HG02571 (cell line): ENCODE data around the gene SLC4A2.

ENCODE experiments used
- ATAC-seq: cut with Tn5 transposase; IDR thresholded peaks from one replicate; pipeline ENCODE4 v1.9.1; 2021; ENCODE audit warnings: mild to moderate bottlenecking, moderate library complexity; ENCODE audit not compliant: unreplicated experiment

SLC4A2 gene

DNA sequence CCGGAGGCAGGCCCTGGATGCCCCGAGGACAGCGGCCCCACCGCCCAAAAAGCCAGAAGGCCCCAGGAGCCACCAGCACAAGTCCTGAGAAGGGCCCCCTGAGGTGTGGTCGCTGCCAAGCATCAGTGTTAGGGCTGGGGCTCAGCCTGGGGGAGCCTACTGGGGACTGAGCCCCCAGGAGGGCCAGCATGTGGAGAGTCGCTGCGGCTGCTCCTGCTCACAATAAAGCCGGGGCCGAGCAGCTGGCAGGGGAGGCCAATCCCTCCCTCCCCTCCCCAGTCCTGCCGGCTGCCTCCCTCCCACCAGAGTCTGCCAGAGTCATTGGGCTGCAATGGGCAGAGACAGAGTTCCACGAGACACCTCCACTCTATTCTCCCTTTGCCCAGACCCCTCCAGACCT is 14.1 kb upstream of the SLC4A2 start:
- ATAC-seq: no peak

DNA sequence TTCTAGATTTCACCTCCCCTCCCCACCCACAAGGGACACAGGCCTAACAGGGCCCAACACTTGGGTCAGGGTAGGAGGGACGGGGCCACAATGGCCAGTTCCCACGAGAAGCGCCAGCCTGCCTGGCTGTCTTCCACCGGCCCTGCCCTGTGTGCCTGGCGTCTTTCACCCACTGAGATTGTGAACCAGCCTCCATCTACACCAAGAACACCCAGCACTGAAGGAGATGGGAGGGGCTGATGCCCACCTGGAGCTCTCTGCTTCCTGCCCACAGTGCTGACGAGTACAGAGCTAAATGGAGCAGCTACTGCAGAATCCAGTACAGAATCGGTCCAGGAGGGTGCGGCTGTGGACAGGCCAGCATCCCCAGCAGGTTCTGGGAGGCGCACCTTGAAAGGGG is 13.4 kb upstream of the SLC4A2 start:
- ATAC-seq: no peak

DNA sequence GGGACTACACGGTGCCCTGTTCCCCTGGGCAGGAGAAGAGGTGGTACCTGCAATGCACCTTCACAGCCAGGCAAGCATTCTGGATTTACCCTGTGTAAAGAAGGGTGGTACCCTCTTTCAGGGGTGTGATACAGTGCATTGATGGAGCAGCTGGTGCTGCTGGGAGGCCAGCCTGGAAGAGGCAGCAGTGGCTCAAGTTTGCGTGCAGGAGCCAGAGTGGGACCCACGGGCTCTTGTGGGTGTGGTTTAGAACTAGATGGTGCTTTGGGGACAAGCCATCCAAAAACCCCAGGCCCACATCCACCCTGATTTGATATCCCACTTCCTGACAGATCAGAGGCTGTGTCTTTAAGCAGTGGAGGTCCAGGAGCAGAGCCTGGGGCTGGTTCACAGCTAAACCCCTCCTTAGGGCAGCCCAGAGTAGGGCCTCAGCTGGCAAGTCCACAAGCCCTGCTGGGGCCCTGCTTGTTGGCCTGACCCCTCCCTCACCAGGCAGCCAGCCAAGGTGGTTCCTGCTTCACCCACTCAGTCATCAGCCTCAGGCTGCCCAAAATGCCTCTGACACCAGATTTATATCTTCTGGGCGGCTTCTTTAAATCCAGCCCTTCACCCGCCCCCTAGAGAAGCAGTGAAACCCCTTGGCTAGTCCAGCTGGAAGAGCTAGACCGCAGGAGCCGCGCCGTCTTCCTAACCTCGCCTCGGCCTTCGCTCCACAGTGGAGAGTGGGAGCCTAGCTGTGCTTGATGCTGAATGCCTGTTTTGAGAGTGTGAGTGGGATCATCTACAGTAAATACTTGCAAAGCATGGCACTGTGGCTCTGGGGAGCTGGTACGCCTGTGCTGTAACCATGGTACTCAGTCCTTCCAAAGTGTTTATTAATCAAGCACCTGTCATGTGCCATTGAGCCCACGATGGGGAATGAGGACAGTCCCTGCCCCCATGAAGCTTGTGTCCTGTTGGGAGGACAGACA is 12.5 kb upstream of the SLC4A2 start:
- no peak for ATAC-seq

DNA sequence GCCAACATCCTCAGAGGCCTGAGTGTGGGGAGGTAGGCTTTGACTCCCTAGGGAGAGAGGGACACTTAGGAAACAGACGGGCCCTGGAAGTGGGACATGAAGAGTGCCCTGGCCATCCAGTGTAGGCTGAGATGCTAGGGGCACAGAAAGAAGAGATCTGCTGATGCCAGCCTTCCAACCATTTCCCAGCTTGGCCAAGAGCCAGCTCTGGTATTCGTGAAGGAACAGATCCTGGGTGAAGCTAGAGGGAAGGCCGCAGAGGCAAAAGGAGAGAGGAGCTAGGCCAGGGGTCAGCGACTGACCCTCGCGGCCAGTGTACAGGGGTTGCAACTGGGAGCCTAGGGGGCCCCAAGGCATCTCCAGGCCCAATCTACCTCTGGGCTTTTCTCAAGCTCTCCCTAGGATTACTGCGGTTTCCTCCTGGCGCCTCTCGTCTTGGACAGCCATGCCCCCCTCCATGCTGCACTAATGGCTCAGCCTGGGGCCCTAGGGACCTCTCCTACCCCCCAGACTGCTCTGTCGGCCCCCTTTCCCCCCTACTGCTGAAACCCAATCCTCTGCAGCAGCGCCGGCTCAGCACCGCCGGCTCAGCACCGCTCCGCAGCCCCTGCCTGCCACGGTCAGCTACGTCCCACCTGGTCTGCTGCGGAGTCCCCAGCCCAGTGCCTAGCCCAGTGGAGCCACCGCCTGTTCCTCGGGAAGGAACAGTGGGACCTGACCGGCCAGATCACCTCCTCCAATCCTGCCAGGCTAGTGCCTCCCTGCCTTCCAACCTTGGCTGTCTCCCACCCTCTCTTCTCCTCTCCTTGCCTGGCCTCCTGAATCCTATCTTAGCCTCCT is 11.2 kb upstream of the SLC4A2 start, which contains the start of gene ASIC3:
Gene ASIC3 (plus strand): TSS at position 556 of the 840 bp plus-strand sequence. CDS start 355 bp downstream, outside the sequence.
- no peak for ATAC-seq

DNA sequence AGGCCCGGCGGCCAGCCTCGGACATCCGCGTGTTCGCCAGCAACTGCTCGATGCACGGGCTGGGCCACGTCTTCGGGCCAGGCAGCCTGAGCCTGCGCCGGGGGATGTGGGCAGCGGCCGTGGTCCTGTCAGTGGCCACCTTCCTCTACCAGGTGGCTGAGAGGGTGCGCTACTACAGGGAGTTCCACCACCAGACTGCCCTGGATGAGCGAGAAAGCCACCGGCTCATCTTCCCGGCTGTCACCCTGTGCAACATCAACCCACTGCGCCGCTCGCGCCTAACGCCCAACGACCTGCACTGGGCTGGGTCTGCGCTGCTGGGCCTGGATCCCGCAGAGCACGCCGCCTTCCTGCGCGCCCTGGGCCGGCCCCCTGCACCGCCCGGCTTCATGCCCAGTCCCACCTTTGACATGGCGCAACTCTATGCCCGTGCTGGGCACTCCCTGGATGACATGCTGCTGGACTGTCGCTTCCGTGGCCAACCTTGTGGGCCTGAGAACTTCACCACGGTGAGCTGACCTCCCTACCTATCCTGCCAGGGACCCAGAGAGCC is 10.4 kb upstream of the SLC4A2 start:
- no peak for ATAC-seq

DNA sequence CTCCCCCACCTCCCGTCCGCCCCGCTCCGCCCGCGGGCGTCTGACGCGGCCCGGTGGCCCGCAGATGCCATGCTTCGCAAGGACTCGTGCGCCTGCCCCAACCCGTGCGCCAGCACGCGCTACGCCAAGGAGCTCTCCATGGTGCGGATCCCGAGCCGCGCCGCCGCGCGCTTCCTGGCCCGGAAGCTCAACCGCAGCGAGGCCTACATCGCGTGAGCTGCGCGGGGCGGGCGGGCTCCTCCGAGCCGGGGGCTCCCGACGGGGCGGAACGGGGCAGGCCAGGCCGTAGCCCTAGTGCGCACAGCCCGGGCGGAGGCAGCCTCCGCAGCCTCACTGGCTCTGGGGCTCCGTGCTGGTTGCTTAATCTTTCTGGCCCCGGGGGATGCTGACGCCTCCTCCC is 8.3 kb upstream of the SLC4A2 start:
- ATAC-seq: no peak

DNA sequence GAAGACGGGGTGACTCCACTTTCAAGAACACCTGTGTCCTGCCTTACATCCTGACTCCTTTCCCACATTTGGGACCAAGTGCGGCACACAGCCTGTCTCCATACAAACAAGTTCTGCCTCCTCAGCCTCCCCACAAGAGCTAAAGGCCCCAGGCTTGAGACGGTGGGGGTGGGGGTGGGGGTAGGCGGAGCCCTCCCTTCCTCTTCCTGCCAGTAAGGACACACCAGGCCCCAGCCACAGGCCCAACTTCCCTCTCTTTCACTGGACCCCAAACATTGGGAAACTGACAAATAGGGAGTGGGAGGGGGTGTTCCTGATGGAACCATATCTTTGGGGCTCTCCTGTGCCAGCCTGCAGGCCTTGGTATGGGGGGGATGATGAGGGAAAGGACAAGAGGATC is 6.3 kb upstream of the SLC4A2 start:
- ATAC-seq: no peak

DNA sequence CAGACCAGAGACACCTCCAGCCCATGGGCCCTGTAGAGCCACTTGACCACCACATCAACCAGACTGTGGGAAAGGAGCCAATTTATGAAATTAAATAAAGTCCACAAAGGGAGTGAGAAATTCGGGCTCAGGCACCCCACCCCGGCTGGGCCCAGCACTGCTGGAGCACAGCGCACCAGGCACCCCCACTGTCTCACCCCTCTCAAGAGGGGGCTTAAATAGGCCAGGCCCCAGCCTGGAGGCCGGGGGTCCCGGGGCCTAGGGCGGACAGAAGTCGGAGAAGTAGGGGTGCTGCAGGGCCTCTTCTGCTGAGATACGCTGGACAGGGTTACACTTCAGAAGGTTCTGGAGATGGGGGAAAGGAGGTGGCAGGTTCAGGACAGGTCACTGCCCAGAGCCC is 5.6 kb upstream of the SLC4A2 start:
- no peak for ATAC-seq

DNA sequence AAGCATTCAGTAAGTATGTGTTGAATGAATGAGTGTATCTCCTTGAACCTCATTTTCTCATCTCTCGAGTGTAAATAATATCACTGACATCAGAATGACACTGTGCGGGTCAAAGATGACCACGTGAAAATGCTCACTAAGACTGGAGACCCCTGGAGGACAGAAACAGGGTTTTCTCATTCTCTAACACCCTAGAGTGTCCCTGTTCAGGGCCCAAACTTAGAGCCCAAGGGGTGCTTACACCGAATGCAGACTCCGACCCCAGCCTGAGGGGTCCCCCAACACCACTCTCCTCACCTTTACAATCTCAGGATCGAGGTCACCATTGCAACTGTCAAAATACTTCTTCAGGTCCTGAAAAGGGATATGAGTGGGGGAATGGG is 3.1 kb upstream of the SLC4A2 start:
- ATAC-seq: no peak

DNA sequence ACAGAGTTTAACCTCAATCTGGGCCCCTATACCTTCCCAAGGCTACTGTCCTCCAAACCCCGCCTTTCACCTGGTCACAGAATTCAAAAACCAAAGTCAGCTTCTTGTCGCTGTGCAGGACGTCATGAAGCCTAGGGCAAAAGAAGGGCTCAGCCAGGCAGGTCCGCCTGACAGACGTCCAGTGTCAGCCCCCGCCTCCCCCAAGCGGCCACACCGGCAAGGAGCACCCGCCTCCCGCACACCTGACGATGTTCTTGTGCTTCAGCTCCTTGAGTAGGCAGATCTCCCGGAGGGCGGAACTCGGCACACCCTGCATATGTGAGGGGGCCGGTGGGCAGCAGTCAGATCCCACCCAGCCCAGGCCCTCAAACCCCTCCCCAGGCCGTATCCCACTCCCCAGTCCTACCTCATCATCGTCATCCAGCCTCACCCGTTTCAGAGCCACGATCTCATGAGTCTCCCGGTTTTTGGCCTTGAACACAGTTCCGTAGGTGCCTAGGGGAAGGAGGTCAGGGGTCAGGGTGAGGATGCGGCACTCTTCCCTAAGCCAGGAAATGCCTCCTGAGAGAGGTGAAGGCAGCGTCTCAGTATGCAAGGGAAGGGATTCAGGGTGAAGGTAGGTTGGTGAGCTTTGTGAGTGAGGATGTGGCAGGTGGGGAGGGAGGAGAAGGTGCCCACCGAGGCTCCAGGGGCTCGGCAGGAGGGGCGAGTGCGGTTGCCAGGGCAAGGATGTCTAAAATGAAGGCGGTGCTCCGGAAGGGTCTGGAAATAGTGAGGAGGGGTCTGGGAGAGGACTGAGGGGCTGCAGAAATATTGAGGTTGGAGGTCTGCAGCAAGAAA is 2.5 kb upstream of the SLC4A2 start:
- ATAC-seq: no peak

DNA sequence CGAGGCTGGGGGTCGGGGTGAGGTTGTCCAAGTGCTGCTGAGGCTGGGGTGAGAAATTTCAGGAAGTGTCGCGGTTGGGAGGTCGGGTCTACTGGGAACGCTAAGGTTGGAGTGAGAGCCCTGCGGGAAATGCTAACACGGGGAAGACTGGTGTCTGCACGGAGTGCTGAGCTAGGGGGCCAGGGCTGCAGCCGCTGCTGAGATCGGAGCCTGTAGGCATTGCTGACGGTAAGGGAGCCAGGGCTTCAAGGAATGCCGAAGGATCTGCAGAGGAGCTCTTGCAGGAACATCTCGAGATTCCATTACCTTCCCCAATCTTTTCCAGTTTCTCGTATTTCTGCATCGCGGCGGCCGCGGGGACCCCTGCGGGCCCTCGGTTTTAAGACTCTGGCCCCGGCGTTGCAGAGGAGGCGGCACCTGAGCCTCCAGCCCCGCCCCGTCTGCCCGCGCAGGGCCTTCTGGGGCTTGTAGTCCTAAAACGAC is 1.8 kb upstream of the SLC4A2 start, which contains the start of gene CDK5:
Gene CDK5 (minus strand): TSS at position 392 of the 483 bp plus-strand sequence. CDS start 49 bp downstream, at position 343.
- ATAC-seq: peak; percentile 7

DNA sequence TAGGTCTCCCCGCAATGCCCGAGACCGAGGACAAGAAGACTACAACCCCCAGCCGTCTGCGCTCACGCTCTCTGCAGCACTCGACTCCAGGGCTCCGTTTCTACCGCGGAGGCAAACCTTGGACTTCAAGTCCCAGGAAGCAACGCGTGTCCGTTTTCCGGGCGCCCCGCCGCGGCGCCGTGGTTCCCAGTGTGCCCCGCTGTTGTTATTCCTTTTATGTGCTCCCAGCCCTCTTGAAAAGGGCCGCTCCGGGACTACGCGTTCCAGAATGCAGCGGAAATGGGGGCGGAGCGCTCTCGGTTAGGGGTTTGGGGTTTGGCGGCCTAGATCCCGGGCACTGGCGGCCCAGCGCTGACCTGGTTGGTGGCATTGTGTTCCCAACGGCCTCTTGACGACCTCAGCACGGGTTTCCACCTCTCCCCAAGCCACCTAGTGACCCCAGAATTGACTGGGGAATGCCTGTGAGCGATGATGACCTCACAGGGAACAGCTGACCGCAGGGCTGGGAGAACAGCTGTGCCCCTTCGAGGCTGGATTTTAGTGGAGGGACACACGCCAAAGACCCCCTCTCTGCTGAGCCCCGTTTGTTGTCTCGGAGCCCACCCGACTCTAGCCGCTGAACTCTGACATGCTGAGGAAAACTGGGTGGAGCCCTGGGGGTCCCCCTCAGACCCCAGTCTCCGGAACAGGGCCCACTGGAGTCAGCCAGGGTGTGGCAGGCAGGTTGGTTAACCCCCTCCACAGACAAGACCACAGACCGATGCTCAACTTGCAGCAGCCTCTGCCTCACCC is 1.2 kb upstream of the SLC4A2 start:
- ATAC-seq: peak; percentile 83

DNA sequence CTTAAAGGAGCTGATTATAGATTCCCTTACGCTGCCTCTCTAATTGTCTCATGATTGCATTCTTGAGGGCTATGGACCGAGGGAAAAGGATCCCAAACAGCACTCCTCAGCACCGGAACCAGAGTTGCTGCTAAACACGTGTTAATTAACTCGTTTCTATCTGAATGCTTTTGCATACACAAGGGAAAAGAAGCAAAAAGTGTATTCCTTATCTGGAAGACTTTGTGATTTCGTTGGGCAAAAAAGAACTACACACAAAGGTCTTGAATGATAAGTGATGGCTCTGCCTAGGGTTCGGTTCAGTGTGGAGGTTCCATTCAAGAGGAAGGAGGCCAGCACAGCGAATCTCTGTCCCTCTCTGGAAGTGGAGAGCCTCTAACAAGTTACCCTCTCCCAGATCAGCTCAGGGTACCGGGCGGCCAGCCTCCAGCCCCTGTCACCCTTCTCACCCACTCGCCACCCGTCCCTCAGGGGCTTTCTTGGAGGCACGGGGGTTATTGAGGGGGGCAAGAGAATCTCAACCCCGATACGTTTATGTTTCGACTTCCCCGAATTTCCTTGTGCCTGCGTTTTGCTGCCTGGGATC is 515 bp upstream of the SLC4A2 start:
- ATAC-seq: no peak

DNA sequence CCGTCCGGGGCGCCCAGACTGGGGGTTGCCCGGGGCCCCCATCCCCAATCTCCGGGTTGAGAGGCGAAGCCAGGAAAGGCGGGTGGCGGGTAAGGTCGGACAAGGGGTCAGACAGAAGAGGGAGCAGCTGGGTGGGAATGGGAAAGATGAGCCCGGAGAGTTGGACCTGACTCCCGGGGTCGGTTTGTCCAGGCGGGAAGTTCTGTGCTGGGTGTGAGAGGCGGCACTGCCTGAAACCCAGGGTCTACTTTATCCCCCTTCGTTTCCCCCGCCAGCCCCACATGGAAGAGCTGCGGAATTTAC is 675 bp downstream of the SLC4A2 start:
- no peak for ATAC-seq

DNA sequence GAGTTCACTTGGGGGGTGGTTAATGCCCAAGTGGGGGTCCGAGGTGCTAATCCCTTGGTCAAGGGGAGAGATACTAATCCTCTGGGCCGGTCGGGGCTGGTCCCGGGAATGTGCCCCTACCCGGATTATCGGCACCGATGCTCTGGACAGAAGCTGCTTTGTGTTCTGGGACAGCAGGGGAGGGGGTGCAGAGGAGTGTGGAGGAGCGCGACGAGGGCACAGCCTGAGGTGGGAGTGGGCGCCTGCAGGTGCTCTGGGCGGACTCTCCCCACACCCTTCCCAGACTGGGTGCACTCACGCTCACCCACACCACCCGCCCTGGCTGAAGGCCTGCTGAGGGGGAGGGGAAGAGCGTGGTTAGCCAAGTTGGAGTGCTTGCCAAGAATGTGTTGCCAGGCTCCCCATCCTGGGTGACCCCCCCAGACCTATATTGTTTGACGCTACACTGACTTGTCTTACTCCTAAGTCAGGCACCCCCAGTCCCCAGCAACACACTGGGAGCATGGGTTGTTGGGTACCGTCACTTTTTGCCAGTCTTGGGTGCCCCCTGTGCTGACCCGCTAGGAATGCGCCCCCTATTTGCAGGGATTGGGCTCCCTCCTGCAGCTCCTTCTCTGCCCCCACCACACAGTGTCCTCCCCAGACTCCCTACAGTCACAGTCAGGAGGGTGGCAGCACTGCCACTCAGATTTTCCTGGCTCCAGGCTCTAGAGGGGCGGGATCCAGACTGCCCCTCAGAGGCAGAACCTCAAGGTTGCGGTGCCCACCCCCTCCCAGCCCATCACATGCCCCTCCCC is 1.2 kb downstream of the SLC4A2 start:
- ATAC-seq: no peak

DNA sequence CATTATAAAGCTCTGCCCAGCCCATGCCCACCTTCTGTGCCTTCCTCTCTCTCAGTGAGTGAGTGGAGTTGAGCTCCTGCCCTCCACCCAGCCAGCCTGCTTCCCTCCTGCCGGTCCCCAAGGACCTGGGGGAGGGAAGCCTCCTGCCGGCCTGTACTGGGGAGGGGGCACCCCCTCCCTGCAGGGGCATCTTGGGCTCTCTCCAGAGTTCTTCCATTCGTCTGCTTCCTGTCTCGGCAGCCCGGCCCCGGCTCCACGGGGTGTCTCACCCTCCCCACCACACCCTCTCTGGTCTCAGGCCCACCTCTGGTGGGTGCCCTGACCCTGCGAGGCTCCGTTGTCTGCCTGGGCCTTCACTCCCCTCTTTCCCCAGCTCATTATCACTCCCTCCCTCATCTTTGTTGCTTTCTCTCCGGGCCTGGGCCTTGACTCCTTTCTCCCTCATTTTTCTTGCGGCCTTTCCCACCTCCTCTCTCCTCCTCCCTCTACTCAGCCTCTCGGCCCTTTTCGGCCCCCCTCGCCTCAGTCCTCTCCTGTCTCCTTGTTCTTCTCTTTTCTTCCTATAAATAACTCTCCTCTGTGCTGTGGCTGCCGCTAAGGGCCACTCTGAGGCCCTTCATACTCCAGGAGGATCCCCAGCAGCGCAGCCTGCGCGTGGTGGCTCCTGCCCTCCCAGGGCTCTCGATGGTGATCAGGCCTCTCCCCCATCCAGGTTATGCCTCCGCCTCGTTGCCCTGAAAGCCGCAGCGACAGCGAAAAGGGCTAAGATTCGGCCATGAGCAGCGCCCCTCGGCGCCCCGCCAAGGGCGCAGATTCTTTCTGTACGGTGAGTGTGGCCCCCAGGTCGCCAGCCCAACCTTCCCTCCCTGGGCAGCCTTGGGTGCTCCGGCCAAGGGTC is 2.1 kb downstream of the SLC4A2 start:
- no peak for ATAC-seq

DNA sequence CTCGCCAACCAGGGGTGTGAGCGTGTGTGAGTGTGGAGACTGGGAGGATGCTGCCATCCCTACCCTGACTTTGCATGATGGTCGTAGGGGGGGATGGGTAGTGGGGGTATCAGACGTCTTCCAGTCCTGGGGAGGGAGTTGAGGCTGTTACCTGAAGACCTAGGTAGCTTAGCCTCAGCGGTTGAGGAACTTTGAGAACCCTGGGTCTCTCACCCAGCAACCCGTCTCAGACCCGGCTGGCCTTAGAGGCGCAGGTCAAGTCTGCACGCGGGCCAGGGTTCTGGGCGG is 2.7 kb downstream of the SLC4A2 start:
- no peak for ATAC-seq
